ENCODE data around the gene PHYH. TPM values are rescaled to one million over a fixed set of nuclear protein-coding genes. Genes with fewer than 3 reads are reported as not detected.
"Not testable (repeated sequence)": the region's sequence is repeated elsewhere in the genome, so short reads cannot be mapped to it uniquely, and the experiment has no call there.

PHYH gene
- total RNA-seq, 1 donor, result 26.0 TPM

DNA sequence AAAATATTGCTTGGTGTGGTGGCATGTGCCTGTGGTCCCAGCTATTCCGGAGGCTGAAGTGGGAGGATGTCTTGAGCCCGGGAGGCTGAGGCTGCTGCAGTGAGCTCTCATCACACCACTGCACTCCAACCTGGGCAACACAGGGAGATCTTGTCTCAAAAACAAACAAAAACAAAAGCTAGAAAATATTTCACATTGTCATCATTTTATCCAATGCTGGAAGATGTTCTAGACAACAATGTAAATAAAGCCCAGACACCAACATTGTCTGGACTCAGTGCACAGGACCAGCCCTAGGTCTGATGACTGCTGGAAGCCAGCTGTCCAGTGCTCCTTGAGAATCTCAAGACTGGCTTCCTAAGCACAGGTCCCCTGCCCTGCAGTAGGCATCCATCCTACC, 34.7 kb upstream of the PHYH start:
- no peak overlapping the region for H3K4me3 ChIP-seq (ENCODE audit: low read depth, low read length)
- no peak for DNase-seq (ENCODE audit: low read depth)
- TF ChIP-seq, protein P1, sequence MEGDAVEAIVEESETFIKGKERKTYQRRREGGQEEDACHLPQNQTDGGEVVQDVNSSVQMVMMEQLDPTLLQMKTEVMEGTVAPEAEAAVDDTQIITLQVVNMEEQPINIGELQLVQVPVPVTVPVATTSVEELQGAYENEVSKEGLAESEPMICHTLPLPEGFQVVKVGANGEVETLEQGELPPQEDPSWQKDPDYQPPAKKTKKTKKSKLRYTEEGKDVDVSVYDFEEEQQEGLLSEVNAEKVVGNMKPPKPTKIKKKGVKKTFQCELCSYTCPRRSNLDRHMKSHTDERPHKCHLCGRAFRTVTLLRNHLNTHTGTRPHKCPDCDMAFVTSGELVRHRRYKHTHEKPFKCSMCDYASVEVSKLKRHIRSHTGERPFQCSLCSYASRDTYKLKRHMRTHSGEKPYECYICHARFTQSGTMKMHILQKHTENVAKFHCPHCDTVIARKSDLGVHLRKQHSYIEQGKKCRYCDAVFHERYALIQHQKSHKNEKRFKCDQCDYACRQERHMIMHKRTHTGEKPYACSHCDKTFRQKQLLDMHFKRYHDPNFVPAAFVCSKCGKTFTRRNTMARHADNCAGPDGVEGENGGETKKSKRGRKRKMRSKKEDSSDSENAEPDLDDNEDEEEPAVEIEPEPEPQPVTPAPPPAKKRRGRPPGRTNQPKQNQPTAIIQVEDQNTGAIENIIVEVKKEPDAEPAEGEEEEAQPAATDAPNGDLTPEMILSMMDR (IDR thresholded peaks at IDR 0.05; ENCODE audit: insufficient read depth, low read length), result no peak

DNA sequence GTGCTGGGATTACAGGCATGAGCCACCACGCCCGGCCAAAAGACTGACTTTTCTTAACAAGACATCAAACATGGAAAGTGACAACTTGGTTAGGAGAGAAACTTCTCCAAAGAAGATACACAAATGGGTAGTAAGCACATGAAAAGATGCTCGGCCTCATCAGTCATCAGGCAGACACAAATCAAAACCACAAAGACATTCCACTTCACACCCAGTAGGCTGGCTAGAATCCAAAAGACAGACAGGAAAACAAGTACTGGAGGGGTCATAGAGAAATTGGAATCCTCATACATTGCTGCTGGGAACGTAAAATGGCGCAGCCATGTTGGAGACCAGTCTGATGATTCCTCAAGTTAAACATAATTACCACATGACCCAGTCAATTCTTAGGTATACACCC, 31.8 kb upstream of the PHYH start:
- H3K4me3 ChIP-seq (ENCODE audit: low read depth, low read length), result no peak overlapping the region
- TF ChIP-seq, protein P1 (IDR thresholded peaks at IDR 0.05; ENCODE audit: insufficient read depth, low read length), result no peak
- no peak for DNase-seq (ENCODE audit: low read depth)

DNA sequence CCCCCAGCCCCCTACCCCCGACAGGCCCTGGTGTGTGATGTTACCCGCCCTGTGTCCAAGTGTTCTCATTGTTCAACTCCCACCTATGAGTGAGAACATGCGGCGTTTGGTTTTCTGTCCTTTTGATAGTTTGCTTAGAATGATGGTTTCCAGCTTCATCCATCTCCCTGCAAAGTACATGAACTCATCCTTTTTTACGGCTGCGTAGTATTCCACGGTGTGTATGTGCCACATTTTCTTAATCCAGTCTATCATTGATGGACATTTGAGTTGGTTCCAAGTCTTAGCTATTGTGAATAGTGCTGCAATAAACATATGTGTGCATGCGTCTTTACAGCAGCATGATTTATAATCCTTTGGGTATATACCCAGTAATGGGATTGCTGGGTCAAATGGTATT, 31.1 kb upstream of the PHYH start:
- not testable (repeated sequence) for DNase-seq (ENCODE audit: low read depth); H3K4me3 ChIP-seq (ENCODE audit: low read depth, low read length)

DNA sequence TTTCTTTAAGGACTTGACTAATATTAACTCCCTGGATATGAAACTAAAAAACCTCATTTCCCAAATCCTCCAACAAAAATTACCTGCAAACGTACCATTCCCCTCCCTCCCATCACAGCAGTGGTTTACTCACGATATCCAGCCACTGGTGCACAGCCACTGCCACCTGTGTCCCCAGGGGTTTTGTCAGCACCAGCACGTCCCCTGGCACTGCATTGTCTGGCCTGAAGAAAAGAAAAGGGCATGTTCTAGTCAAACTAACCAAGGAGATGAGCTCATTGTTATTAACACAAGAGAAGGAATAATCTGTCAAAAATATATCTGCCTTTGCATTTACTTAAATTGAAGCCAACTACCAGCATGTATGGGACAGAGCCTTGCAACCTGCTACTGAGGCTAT, 29.7 kb upstream of the PHYH start:
- TF ChIP-seq, protein P1 (IDR thresholded peaks at IDR 0.05; ENCODE audit: insufficient read depth, low read length), result no peak
- no peak for DNase-seq (ENCODE audit: low read depth)
- no peak overlapping the region for H3K4me3 ChIP-seq (ENCODE audit: low read depth, low read length)

DNA sequence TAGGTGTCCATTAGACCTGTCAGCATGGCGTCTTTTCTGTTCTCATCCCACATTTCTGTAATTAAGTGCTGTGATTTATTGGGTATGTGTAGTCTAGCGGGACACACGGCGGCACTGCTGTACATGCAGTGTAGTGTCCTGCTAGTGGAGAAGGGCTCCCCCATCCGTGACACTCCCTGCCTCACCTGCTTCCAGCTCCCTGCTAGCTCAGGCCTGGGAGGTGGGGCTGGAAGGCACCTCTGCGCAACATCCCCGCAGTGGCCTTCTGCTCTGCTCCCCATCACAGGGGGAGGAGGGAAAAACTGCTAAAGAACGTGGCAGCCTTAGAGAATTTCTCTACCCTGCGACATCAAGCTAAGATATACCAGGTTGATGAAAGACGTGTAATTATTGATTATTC, 28.7 kb upstream of the PHYH start:
- TF ChIP-seq, protein P1 (IDR thresholded peaks at IDR 0.05; ENCODE audit: insufficient read depth, low read length), result no peak
- no peak for DNase-seq (ENCODE audit: low read depth)
- no peak overlapping the region for H3K4me3 ChIP-seq (ENCODE audit: low read depth, low read length)

DNA sequence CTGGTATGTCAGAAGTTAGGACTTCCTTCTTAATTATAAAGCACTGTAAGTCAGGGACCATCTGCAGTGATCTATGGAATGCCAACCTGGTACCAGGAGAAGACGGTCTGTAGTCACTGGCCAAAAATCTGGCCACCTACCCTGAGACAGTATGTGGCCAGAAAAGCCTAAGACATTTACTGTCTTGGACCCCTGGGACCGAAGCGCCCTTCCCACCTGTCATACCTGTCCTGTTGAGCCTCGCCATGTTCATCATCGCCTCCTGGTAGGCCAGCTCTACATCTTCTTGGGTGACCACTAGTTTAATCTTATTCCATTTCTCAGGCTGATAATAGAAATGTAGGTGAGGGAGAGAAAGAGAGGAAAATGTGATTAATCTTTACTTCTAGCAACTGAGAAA, 28.3 kb upstream of the PHYH start:
- DNase-seq (ENCODE audit: low read depth), result no peak
- no peak overlapping the region for H3K4me3 ChIP-seq (ENCODE audit: low read depth, low read length)
- TF ChIP-seq, protein P1 (IDR thresholded peaks at IDR 0.05; ENCODE audit: insufficient read depth, low read length), result no peak

DNA sequence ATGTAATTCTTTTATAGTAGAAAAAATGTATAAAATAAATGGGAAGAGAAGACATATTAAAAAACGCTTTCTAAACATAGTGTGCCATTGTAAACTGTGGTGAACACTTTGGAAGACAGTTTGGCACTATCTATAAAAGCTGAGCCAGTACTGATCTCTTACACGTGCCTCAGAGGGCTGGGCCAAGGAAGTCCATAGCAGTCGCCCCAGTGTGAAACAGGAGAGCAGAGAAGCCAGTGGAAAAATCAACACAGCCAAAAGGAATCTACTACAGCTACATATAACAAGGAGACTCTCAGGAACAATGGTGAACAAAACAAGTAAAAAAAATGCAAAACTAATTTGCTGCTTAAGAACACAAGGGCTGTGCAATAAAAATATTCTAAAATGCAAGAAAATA, 27.7 kb upstream of the PHYH start:
- TF ChIP-seq, protein P1 (IDR thresholded peaks at IDR 0.05; ENCODE audit: insufficient read depth, low read length), result no peak
- no peak for DNase-seq (ENCODE audit: low read depth)
- no peak overlapping the region for H3K4me3 ChIP-seq (ENCODE audit: low read depth, low read length)
